NT2/D1 (cell line): ENCODE measurements around the gene WFIKKN1.

Experiments
- DNase-seq: peaks from one replicate; pipeline ENCODE4 v3.0.0-alpha.2; 2011; ENCODE audit warnings: low read depth, low spot score
- H3K27me3 ChIP-seq: 2 replicates; pipeline ENCODE4 v1.6.0; 2011; ENCODE audit warnings: mild to moderate bottlenecking; ENCODE audit not compliant: insufficient read length, insufficient read depth
- H3K36me3 ChIP-seq: 2 replicates; pipeline ENCODE4 v1.6.1; 2011; ENCODE audit warnings: mild to moderate bottlenecking, low read length, mixed read lengths; ENCODE audit not compliant: insufficient read depth, insufficient read length
- H3K4me1 ChIP-seq: 2 replicates; pipeline ENCODE4 v1.5.1; 2011; ENCODE audit not compliant: insufficient read depth, insufficient read length
- H3K4me3 ChIP-seq: 2 replicates; pipeline ENCODE4 v1.5.1; 2011; ENCODE audit warnings: low read depth; ENCODE audit not compliant: insufficient read length
- H3K9ac ChIP-seq: 2 replicates; pipeline ENCODE4 v1.6.0; 2011; ENCODE audit warnings: low read depth; ENCODE audit not compliant: insufficient read length
- H3K9me3 ChIP-seq: 2 replicates; pipeline ENCODE4 v1.5.1; 2011; ENCODE audit warnings: mild to moderate bottlenecking, low read length; ENCODE audit not compliant: insufficient read depth
- SUZ12 ChIP-seq: IDR thresholded peaks from 2 replicates; pipeline ENCODE4 v1.6.1; 2011; ENCODE audit not compliant: insufficient read length, insufficient read depth; ENCODE audit errors: extremely low read depth
- YY1 ChIP-seq: IDR thresholded peaks from 2 replicates; pipeline ENCODE4 v1.6.1; 2011; ENCODE audit not compliant: insufficient read length, insufficient read depth
- ZNF274 ChIP-seq: IDR thresholded peaks from 2 replicates; pipeline ENCODE4 v1.6.1; 2011; ENCODE audit warnings: mild to moderate bottlenecking, low read depth, low read length

WFIKKN1 gene

DNA sequence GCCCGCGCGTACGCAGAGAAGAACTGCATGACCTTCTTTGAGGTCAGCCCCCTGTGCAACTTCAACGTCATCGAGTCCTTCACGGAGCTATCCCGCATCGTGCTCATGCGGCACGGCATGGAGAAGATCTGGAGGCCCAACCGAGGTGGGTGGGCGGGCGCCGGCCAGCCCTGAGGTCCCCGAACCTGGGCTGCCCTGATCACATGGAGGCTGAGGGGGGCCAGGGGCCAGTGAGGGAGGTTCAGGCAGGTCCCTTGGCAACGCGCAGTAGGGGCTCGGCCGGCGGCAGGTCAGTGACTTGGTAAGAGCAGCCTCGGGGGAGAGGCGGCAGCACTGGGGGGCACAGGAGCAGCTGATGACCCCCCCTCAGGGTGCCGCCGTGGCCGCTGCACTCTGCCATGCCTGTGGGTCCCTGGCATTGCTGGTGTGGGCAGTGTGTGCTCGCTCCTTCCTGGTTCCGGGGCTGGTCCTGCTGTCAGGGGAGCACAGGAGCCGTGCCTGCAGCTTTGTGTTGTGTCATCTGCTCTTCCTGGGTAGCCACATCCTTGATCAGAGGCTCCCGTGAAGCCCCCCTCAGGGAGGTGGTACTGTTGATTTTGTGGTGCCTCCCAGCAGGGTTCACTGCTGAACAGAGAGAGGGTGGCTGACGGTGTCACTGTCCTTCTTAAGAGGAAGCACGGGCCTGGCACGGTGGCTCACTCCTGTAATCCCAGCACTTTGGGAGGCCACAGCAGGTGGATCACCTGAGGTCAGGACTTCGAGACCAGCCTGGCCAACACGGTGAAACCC, 4.6 kb upstream of the WFIKKN1 start:
- Histone ChIP-seq H3K27me3 (no peaks in the 10 kb centered on the region), H3K9ac (peak overlapping the region; percentile 11), H3K4me1 (peaks cover 69% of the 10 kb centered on the region), H3K4me3 (no peak overlapping the region), H3K9me3 (no peaks in the 10 kb centered on the region), H3K36me3 (peaks cover 27% of the 10 kb centered on the region)
- TF ChIP-seq YY1 (no peak), SUZ12 (no peak), ZNF274 (no peak)
- DNase-seq: no peak

DNA sequence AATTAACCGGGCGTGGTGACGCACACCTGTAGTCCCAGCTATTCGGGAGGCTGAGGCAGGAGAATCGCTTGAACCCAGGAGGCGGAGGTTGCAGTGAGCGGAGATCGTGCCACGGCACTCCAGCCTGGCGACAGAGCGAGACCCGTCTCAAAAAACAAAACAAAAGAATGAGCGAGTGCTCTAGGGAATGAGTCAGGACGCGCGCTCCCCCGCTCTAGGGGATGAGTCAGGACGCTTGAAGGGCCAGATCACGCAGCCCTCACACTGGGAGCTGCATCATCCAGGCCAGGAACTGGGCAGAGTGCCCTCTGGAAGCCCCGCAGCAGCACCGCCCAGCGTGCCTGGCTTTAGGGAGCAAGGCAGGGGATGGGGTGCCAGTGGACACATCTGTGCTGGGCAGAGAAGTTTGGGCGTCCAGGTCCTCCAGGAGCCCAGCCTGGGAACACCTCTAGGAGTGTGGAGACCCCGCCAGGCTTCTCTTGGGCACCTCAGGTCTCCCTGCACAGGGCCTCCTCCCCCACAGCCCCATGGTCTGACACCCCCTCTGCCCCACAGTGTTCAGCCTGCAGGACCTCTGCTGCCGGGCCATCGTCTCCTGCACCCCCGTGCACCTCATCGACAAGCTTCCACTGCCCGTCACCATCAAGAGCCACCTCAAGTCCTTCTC, 3.9 kb upstream of the WFIKKN1 start:
- Histone ChIP-seq H3K36me3 (peaks cover 27% of the 10 kb centered on the region), H3K4me3 (no peak overlapping the region), H3K4me1 (peaks cover 66% of the 10 kb centered on the region), H3K9me3 (no peaks in the 10 kb centered on the region), H3K9ac (peak overlapping the region; percentile 46), H3K27me3 (no peaks in the 10 kb centered on the region)
- DNase-seq: no peak
- TF ChIP-seq SUZ12: no peak
- TF ChIP-seq YY1: no peak
- no peak for TF ChIP-seq ZNF274

DNA sequence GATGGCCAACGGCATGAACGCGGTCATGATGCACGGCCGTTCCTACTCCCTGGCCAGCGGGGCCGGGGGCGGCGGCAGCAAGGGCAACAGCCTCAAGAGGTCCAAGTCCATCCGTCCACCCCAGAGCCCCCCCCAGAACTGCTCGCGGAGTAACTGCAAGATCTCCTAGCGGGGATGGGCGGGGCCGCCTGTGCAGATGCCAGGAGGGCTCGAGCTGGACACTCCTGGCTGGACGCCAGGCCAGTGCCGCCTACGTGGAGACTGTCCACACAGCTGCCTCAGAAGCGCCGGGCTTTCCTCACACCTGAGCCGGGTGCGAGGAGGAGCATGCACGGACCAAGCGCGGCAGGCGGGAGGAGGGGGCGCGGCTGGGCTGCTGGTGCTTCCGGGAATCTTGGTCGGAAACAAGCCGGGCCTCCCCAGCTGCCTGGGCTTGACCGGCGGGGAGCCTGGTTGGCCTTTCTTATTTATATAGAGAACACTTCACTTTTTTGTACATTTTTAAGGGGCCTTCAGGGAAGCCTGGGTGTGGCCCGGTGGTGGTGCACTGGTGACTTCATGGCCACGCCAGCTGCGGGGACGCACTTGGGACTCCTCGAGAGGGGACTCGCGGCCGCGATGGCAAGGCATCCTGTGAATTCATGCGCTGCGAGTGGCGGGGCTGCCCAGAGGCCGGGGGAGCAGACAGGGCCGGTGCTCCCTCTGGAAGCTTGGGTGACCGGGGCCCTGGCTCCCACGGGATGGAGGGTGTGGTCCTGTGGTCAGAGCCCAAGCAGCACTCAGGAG, 3.1 kb upstream of the WFIKKN1 start:
- no peak for TF ChIP-seq ZNF274
- TF ChIP-seq YY1: no peak
- no peak for TF ChIP-seq SUZ12
- no peaks in the 10 kb centered on the region for H3K9me3 ChIP-seq
- peaks cover 64% of the 10 kb centered on the region for H3K4me1 ChIP-seq
- no peak overlapping the region for H3K9ac ChIP-seq
- no peaks in the 10 kb centered on the region for H3K27me3 ChIP-seq
- no peak for DNase-seq
- H3K4me3 ChIP-seq: no peak overlapping the region
- H3K36me3 ChIP-seq: peaks cover 34% of the 10 kb centered on the region

DNA sequence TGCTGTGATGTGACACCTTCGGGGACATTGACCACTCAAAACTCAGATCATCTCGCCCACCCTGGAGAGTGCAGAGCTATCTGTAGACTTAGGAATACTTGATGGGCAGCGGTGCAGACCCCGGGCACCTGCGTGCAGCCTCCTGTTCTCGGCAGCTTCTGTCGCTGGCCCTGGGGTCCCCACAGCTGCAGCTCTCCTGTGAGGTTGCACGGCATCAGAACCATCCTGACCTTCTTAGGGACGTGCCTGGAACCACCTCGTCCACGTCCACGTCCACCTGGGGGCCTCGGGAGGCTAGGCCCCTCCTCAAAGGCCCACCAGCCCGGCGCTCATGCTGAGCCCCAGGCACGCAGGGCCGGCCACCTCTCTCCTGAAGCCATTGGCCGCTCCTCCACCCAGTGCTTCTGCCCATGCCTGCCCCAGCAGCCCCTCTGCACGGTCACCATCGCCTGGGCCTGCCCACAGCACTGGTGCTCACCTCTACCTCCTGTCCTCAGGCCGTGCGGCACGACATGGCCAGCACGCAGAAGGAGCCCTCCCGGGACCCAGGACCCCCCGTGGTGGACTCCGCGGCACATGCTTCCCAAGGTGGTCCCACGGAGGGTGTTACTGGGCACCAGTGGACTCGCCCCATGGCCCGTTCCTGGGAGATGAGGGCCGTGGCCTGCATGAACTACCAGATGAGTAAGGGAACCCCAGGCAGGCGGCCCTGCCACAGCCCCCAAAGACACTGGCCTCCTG, 2.3 kb upstream of the WFIKKN1 start:
- H3K27me3 ChIP-seq: no peaks in the 10 kb centered on the region
- peaks cover 43% of the 10 kb centered on the region for H3K36me3 ChIP-seq
- no peak overlapping the region for H3K4me3 ChIP-seq
- DNase-seq: no peak
- H3K9ac ChIP-seq: peak overlapping the region; percentile 39
- H3K9me3 ChIP-seq: no peaks in the 10 kb centered on the region
- TF ChIP-seq ZNF274: no peak
- no peak for TF ChIP-seq SUZ12
- TF ChIP-seq YY1: no peak
- H3K4me1 ChIP-seq: peaks cover 63% of the 10 kb centered on the region

DNA sequence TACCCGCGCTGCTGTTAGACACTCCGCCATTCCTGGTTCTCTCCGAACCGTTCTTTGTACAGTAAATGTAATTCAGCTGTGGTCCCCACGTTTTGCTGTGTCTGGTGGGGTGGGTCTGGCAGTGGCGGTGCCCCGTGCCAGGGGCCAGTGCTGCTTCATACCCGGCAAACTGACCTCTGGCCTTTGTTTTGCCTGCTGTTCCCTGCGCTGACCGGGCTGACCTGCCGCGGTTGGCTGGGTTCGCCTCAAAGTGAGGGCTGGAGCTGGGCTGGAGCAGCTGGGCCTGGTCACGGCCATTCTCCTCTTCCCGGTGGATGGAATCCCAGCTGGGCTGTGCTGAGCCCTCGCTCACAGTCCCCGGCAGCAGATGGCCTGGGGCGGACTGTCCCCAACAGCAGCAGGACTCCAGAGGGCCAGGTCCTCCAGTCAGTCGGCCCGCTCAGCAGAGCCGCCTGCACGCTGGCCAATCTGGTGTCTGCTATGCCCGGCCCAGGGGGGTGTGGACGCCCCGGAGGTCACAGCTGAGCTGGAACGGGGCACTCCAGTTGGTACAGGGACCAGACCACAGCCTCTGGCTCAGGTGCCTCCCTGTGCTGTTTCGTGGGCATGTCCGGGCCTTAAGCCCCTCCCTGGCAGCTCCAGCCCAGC, 1.5 kb upstream of the WFIKKN1 start:
- H3K4me1 ChIP-seq: peaks cover 58% of the 10 kb centered on the region
- H3K4me3 ChIP-seq: no peak overlapping the region
- peak overlapping the region; percentile 44 for H3K9ac ChIP-seq
- TF ChIP-seq YY1 (no peak), ZNF274 (no peak), SUZ12 (no peak)
- H3K36me3 ChIP-seq: peaks cover 51% of the 10 kb centered on the region
- H3K27me3 ChIP-seq: no peaks in the 10 kb centered on the region
- no peak for DNase-seq
- no peaks in the 10 kb centered on the region for H3K9me3 ChIP-seq

DNA sequence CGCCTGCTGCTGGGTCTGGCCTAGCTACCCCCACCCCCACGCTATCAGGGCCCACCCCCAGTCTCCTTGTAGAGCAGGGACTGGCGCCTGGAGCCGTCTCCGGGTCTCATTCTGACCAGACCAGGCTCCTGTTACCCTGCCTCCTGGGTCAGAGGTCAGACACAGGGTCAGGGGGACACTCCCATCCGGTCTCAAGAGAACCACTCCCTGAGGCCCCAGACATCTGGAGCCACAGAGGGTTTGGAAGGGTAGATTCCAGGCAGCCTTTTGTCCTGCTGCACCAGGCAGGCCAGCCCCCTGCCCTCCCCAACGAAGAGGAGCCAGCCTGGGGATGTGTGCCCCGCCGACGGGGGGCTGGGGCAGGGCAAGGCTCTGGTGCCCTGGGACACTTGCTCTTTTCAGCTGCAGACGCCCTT, 944 bp upstream of the WFIKKN1 start:
- H3K4me3 ChIP-seq: peak overlapping the region; percentile 46
- TF ChIP-seq SUZ12: no peak
- no peak for TF ChIP-seq ZNF274
- no peak for TF ChIP-seq YY1
- no peaks in the 10 kb centered on the region for H3K27me3 ChIP-seq
- H3K36me3 ChIP-seq: peaks cover 56% of the 10 kb centered on the region
- no peaks in the 10 kb centered on the region for H3K9me3 ChIP-seq
- no peak for DNase-seq
- H3K4me1 ChIP-seq: peaks cover 53% of the 10 kb centered on the region
- peak overlapping the region; percentile 87 for H3K9ac ChIP-seq
